Cerebellar cortex (tissue), 1 donor: ENCODE data around the gene AACS.
"Not testable (repeated sequence)": the region's sequence is repeated elsewhere in the genome, so short reads cannot be mapped to it uniquely, and the experiment has no call there.

Source experiments
- DNase-seq: peaks from one replicate; pipeline ENCODE4 v3.0.0-alpha.2; 2015; ENCODE audit warnings: low spot score

The AACS gene

DNA sequence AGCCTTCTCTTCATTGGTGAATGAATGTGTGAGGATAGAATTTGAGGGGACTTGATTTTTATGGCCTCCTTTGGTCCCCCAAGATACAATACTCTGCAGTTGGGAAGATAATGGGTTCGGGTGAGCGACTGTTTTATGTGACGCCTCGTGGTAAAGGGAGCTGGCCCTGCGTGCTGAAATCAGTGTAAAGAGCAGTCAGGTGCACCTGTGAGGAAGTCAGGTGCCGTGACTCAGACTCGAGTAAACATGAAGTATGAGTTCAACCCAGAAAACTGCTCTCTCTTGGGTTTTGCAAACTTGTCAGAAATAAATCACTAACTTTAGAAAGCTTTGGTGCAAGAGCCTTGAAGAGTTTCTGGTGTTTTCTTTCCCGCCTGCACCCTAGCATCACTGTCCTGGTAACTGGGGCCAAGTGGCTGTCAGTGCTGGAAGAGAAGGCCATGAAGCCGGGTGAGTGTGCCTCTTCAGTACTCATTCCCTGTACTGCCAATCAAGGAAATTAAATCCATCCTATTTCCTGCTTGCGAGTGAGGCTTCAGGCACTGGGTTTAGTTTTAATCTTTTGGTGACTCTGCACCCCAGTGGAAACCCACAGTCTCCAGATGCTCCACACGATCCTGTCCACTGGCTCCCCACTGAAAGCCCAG lies 59.2 kb downstream of the AACS start:
- DNase-seq = no peak

DNA sequence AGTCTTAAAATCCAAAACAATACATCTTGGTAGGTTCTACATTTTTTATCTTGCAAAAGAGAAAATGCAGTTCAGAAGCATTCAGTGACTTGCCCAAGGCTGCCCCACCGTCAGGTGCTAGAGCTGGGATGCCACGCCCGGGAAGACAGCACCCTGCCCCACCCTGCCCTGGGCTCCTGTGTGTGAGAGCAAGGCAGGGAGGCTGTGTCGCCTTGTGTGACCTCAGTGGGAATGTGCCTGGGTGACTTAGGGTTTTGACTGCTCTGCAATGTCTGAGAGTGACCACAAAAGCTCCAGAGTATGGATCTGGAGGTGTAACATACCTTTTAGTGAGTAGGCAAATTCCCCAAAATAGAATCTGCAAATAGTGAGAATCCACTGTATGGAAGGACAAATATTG lies 60.0 kb downstream of the AACS start:
- DNase-seq = no peak

DNA sequence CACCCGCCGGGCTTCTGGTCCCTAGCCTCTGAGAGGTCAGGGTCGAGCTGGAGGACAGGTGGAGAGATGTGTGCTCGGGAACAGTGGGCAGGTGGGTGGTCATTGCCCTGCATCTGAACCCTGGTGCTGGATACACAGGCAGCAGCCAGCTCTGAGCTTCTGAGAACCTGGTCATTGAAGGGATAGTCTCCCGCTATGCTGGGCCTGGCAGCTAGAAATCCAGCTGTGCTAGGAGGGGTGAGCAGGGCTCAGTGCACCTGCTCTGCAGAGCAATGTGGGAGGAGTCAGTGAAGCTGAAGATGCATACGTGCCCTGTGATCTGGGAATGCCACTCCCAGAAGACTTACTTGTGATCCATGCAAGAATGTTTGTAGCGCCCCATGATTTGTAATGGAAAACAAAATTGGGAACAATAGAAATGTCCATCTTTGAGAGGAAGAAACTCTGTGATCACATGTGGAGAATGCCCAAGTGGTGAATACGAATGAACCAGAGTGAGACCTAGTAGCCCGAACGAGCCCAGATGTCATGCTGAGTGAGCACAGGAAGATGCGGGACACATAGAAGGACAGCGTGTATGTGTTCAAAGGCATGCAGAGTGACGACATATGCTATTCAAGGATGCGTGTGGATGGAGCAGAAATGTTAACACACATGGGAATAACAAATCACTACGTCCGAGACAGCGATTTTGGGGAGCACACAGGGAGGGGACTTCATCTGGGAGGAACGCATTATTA lies 63.4 kb downstream of the AACS start:
- no peak for DNase-seq

DNA sequence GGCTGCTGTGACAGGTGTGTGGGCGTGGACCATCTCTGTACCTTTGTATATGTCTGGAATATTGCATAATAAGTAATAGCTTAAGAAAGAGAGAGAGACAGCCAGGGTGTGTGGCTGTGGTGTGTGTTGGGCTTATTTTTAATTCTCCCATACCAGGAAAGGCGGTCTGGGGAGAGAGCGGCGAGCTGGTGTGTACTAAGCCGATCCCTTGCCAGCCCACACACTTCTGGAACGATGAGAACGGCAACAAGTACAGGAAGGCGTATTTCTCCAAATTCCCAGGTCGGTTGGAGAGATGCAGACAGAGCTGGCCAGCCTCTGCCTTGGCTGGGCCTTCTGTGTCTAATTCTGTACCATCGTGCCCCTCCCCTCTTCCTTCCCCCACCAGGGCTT lies 63.9 kb downstream of the AACS start:
- no peak for DNase-seq

DNA sequence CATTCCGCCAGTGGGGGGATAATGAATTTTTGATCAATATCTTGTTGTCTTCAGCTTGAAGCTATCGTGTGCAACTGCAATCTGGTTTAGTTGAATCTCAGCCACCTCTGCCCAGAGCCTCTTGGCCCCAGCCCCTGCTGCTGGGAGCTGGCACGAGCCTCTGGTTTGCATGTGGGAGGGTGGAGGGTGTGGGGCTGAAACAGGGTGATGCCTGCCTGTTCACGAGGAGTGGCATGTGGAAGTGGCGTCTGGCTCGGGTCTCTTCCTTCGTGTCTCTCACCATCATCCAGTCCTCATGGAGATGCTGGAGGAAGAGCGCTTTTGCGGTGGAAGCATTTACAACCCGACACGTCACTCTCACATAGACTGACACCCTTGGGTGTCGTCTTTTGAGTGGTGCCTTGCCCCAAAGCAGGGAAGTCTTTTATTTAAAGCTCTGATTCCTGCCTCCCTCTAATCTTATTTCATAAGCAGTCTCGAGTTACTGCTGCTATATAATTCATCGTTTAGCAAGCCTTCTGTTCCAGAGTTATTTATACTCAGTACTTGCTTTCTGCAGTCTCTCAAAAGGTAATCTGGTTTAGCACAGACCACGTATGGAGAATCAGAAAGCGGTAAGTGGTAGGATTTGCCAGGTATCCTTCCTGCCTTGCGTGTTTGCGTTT lies 64.5 kb downstream of the AACS start:
- DNase-seq = no peak

DNA sequence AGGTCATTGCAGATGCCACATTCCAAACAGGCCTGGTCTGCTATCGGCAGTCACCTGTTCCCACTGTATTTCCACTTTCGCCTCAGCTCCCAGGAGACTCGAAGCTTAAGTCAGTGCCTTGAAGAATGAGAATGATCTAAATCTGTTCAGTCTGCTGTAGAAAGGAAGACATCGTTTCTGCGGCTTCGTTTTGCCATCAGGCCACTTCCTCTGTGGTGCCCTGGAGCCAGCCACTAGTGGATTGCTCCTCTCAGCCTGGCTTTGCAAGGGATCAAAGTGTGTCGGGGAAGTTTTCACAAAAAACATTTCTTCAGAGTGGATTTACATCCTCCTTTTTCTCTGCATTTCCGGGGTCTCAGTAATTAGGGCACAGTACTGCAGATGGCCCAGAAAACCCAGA lies 66.7 kb downstream of the AACS start:
- no peak for DNase-seq

DNA sequence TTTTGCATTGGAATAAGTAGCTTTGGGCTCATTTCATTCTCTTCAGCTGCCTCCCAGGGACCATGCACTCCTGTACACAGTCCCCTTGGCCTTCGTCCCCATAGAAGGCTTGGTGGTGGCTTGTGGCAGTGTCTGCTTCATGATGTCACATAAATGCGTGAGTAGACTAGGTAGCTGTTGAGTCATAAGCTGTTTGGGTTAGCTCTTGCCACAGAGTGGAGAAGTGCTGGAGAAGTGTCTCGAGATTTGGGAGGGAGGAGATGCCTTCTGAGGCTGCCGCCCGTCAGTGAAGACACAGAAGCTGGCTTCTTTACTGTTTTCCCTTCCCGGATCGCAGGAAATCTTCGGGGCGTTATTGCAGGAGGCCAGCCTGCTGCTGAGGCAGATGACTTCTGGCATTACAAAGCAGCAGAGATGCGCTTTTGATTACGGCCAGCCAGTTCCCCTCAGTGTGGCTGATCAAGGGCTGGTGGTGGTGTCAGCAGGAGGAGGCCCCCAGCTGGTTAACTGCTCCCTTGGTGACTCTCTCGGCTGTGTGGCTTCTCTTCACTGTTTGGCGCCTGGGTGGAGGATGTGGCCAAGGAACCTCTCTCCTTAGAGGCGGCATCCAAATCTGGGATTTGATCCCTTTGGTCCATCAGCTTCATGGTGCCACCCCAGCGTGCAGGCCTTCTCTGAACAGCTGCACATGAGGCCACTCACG lies 67.6 kb downstream of the AACS start:
- no peak for DNase-seq

DNA sequence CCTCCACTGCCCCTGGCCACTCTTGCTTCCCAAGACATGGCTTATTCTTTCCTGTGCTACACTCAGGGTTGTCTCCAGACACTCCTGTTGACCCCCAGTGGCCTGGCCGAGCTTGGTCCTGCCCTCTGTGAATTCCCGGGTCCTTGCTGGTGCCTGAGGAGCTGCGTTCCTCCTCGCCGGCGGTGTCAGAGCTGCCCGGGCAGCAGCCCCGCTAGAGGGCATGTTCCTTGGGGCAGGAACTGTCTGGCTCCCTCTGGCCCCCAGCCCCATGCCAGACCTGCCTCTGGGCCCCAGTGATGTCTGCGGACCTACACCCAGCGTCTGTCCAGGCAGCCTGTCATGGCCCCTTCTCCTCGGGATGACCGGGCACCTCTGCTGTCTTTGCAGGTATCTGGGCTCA lies 68.4 kb downstream of the AACS start:
- no peak for DNase-seq

DNA sequence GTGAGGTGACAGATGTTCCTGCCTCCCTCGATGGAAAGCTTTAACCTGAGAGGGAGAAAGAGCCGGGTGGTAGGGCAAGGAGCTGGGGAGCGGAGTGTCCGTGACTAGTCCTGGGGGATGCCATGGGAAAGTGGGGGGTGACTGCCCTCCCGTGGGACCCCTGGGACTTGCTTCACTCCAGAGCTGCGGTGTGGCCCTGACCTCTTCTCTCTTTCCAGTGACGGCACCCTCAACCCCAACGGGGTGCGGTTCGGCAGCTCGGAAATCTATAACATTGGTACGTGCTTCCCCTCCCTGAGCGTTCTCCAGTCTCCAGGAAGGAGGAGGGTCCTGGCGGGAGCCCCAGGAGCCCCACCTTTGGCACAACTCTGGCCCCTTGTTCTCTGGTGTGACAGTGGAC lies 69.3 kb downstream of the AACS start:
- no peak for DNase-seq

DNA sequence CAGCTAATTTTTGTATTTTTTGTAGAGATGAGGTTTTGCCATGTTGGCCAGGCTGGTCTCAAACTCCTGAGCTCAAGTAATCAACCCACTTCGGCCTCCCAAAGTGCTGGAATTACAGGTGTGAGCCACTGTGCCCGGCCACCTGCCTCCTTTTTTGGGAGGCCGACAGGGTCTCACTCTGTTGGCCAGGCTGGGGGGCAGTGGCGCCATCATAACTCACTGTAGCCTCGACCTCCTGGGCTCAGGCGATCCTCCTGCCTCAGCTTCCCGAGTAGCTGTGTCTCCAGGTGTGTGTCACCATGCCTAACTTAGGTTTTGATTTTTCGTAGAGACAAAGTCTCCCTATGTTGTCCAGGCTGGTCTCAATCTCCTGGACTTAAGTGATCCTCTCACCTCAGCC lies 70.7 kb downstream of the AACS start:
- no peak for DNase-seq

DNA sequence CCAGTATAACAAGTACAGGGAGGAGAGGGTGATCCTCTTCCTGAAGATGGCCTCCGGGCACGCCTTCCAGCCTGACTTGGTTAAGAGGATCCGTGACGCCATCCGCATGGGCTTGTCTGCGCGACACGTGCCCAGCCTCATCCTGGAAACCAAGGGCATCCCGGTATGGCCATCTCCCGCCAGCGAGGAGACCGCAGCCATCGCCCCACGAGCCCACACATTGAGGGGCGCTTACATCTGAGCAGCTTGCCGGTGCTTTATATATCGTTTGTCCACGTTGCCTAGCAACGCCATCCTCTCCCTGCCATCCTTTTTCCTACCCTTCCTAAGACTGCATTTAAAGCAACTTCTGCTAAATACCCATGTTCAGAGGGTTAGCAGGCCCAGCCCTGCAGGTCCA lies 71.5 kb downstream of the AACS start:
- DNase-seq = no peak

DNA sequence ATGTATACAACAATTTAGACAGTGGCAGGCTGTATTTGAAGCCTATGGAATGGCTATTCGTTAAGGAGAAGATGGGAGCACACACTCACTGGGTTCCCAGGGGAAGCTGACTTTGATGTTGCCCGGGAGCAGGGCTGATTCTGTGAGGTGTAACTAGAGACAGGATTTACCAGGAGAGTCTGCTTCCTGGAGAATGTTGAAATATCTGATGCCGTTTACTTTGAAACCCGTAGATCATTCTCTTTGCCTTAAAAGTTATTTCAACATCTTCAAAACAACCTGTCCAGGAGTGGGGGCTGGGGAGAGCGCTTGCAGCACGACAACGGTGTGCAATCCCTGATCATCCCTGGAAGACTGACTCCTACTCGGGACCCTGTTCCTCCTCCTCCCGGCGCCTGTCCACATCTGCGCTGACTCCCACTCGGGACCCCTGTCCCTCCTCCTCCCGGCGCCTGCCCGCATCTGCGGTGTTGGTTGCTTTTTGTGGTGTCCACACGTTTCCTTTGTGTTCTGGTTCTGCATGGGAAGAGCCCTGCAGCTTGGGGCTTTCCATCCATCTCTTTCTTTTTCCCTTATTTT lies 72.6 kb downstream of the AACS start:
- DNase-seq = no peak

DNA sequence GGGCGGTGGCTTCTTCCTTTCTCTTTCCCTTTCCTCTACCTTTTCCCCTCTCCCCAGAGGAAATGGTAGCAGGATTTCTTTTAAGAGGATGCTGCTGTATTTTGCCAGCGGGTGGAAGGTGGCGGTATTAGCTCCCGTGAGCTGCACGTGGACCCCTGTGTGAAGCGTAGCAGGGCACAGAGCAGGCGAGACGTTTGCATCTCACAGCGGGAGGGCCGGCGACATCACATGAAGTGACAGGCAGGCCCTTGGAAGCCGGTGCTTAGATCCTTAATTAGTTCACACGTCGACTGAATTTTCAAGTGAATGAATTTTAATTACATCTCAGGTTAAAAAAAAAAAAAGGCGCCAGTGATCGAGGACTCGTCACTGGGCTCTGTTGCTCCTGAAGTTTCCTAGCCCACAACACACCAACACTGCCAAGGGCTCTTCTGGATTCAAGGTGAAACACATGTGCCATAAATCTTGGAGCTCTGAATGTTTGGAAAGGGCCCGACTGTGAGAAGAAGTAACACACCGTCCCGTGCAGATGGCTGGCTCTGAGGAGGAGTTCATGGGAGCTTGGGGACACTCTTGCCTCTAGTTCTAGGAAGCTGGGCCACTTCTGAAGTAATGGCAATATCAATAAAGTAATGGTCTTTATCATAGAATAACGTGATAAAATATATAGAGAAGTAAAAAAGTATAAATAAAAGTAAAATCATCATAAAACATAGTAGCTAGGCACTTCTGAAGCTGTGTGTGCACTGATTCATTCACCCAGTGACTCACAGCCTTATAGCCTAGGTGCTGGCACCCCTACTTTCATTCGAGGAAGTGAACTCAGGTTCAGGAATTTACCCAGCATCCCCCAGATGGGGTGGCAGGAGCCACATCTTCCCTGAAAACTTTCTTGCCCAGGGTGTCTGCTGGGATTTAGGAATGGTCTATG lies 75.3 kb downstream of the AACS start:
- no peak for DNase-seq

DNA sequence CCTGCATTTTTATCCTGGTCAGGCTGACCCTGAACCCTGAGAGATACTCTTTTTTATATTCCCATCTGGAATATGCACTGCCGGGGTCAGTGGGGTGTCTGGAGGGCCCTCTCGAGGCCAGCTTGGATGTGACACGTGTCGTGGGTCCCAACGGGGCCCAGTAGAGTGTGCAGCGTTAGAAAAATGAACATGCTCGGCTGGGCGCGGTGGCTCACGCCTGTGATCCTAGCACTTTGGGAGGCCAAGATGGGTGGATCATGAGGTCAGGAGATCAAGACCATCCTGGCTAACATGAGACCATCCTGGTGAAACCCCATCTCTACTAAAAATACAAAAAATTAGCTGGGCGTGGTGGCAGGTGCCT lies 76.0 kb downstream of the AACS start:
- not testable (repeated sequence) for DNase-seq

DNA sequence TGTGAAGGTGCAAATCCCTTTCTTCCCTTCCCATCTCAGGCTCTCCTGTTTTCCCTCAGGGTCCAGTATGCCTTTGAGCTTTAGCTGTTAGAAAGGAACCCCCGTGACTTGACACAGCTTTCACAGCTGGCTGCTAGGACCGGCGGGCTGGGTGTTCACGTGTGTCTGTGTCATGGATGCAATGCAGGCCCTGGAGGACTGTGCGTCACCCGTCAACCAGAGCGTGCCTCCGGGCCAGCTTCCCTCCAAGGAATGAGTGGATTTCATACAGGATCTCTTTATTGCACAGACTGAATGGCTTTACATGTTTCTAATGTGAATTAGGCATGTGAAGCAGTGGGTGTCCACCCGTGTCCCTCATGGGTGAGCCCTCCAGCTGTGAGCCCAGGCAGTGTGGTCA lies 77.4 kb downstream of the AACS start:
- DNase-seq = no peak

DNA sequence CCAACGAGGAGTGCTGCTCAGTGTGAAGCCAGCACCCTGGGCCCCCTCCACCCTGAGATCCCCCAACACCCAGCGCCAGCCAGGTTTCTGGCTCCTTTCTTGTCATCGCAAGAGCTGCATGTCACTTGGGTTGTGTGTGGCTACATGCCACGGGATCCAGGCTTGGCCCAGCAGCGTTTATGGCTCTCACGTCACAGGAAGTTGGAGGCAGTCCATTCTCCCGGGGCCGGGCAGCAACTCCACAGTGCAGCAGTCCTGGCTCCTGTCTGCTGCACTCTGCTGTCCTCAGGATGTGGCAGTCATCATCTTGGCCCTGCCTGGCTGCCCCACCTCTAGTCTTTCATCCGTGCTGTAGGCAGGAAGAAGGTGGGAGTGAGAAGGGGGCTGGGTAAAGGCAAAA lies 78.3 kb downstream of the AACS start:
- peak; percentile 25 for DNase-seq

DNA sequence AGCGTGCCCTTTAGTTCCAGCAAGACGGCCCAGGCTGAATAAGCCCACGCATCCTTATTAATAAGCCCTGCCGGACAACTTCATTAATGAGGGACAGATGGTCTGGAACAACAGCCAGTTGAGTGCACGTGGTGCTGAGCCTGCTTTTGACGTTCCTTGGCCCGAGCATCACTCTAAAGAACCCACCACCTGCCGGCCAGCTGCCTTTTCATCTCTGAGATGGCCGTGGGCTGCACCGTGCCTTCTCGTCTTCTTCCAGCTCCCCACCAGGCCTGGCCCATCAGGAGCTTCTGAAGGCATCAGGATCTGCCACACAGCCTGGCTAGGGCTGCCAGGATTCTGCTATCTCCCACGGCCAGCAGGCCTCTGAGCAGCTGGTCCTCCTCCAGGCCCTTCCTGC lies 80.0 kb downstream of the AACS start:
- peak; percentile 84 for DNase-seq

DNA sequence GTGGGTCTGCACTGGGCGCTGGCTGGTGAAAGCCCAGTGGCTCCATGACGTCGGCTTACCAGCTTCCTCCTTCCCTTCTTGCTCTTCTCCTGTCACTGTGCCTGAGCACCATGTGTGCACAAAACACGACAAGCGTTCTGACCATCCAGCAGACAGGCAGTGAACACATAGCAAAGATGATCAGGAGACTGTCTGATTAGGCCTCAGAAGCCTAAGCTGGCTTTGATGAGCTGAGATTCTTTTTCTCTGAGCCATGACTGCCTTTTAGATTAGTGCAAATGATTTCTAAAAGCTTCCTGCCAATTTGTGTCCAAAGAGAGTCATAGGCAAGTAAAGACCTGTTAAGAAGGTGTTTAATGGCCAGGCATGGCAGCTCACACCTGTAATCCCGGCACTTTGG lies 83.1 kb downstream of the AACS start:
- no peak for DNase-seq

DNA sequence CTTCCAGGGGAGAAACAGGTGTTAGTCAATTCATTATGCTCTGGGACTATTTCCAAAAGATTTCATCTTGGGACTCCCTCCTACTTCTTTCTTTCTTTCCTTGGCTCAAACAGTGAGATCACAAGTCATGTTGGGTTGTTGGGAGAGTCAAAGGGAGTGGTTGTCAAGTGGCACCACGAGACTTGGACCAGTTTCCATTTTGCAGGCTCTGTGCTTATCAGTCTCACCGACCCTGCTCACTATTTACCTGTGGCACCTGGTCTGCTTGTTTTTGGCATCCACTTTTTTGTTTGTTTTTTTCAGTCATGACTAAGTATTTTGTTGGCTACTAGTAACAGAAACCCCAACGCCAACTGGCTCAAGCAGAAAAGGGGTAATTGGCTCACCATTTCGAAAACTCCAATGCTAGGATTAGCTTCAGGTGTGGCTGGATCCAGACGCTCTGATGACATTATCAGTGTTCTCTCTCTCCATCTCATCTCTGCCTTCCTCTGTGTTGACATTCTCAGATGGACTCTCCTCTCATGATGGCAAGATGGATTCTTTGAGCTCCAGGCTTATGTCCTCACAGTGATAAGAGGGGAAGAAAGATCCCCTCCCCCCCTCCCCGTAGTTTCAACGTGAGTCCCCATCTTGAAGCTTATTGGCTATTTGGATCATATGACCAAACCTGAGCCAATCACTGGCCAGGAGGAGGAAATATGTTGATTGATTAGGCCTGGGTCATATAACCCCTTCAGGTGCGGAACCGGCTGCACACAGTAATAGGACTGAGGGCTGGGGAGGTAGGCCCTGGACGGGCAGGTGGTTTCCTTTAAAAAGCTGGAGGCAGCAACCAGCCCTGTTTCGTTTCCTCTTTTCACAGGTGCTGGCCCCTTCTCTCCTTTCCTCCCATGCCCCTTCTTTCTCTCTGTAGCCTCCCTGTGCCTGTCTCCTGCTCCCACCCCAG lies 84.2 kb downstream of the AACS start:
- DNase-seq = peak; percentile 38

DNA sequence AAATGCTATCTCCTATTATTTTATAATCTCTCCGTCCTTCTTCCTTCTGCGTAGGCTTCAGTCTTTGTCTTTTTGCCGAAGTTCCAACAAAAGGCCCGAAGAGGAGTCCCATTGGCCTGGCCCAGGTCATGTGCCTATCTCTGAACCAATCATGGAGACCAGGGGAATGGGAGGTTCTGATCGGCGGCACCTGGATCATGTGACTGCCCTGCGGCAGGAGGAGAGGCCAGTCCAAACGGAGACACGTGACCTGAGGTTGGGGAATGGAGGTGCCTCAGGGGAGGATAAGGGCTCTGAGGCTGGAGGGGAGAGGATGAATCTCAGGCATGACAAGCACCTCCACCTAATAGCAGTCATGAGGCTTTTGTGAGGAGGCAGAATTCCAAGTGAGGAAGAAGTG lies 86.0 kb downstream of the AACS start:
- DNase-seq = no peak
